Measurements from ENCODE around the gene RBM34. TPM values are rescaled to one million over a fixed set of nuclear protein-coding genes. Genes with fewer than 3 reads are reported as not detected.
A peak's percentile ranks its signal among the peaks of the same experiment; 100 is the strongest.

Gene RBM34
- total RNA-seq, 3 donors from 2014 or later (not counting 1 experiment from before 2014, with no cell fraction given): 163 to 187 (median 180) TPM

- peak within 1 kb of the TSS; percentile 98 for H3K4me3 Mint-ChIP-seq
- H3K4me1 Mint-ChIP-seq: peaks cover 40 to 42% of the 10 kb centered on the region in 2 donors
- ATAC-seq (peak; percentile 90 to 98 (median 94)), DNase-seq (peak; percentile 90 to 98)
- no peaks in the 10 kb centered on the region for H3K27me3 Mint-ChIP-seq (ENCODE audit: low read depth in 2 of 2)
- H3K9me3 ChIP-seq (ENCODE audit: control insufficient read depth, insufficient read depth, low read length): no peaks in the 10 kb centered on the region
- H3K4me3 ChIP-seq (ENCODE audit: low read length): peak within 1 kb of the TSS; percentile 98
- no peaks in the 10 kb centered on the region for H3K36me3 Mint-ChIP-seq
- intact Hi-C loops (cut with micrococcal nuclease): loop anchor here (1.0 to 10.0 kb wide), 2 partner anchors 33 to 196 kb away; partner anchors contain the start of genes ARID4B, GGPS1 and RBM34
- H3K9me3 Mint-ChIP-seq: no peaks in the 10 kb centered on the region
- TF ChIP-seq CTCF (IDR thresholded peaks at IDR 0.05): no peak
- under 1% methylated on average over 67 of the region's 67 CpGs for WGBS (ENCODE audit: insufficient coverage)
- peaks cover 27% of the 10 kb centered on the region for H3K4me1 ChIP-seq (ENCODE audit: control insufficient read depth, insufficient read depth, low read length)
- H3K27me3 ChIP-seq (ENCODE audit: control insufficient read depth, insufficient read depth, low read length): no peaks in the 10 kb centered on the region
- H3K27ac Mint-ChIP-seq: peak within 1 kb of the TSS; percentile 96
- peak within 1 kb of the TSS; percentile 90 for H3K27ac ChIP-seq (ENCODE audit: low read length)
- peaks cover 9% of the 10 kb centered on the region for H3K36me3 ChIP-seq (ENCODE audit: control insufficient read depth, insufficient read depth, low read length)
Observed at GRCh38 chr1:235128456-235129328, 32.4 kb downstream of the RBM34 start, which contains the start of gene TOMM20. Gene TOMM20 (minus strand): TSS chr1:235128837. CDS start chr1:235128715, 122 bp downstream.

GRCh38 chr1:235127732-235128455 lies 33.2 kb downstream of the RBM34 start:
- peaks cover 47% of the 10 kb centered on the region in 2 donors for H3K4me1 Mint-ChIP-seq
- H3K27me3 Mint-ChIP-seq (ENCODE audit: low read depth in 2 of 2): no peaks in the 10 kb centered on the region
- H3K27ac Mint-ChIP-seq: peak overlapping the region; percentile 96
- peak overlapping the region; percentile 98 for H3K4me3 Mint-ChIP-seq
- peak overlapping the region; percentile 90 for H3K27ac ChIP-seq (ENCODE audit: low read length)
- peaks cover under 1% of the 10 kb centered on the region for H3K36me3 ChIP-seq (ENCODE audit: control insufficient read depth, insufficient read depth, low read length)
- H3K4me1 ChIP-seq (ENCODE audit: control insufficient read depth, insufficient read depth, low read length): peaks cover 29% of the 10 kb centered on the region
- peak overlapping the region; percentile 98 for H3K4me3 ChIP-seq (ENCODE audit: low read length)
- no peaks in the 10 kb centered on the region for H3K36me3 Mint-ChIP-seq
- no peaks in the 10 kb centered on the region for H3K9me3 ChIP-seq (ENCODE audit: control insufficient read depth, insufficient read depth, low read length)
- intact Hi-C loops (cut with micrococcal nuclease): loop anchor here (1.0 to 10.0 kb wide), 2 partner anchors 33 to 197 kb away; partner anchors contain the start of genes ARID4B, GGPS1 and RBM34
- no peaks in the 10 kb centered on the region for H3K9me3 Mint-ChIP-seq
- TF ChIP-seq CTCF (IDR thresholded peaks at IDR 0.05): no peak
- peak in 1 of 2 donors; percentile 62 for DNase-seq
- peak in 1 of 3 donors; percentile 2 for ATAC-seq
- WGBS (ENCODE audit: insufficient coverage): 2% methylated on average over 33 of the region's 35 CpGs
- H3K27me3 ChIP-seq (ENCODE audit: control insufficient read depth, insufficient read depth, low read length): no peaks in the 10 kb centered on the region

- peak overlapping the region; percentile 98 for H3K4me3 Mint-ChIP-seq
- H3K36me3 Mint-ChIP-seq: no peaks in the 10 kb centered on the region
- peak overlapping the region; percentile 96 for H3K27ac Mint-ChIP-seq
- peaks cover 54% of the 10 kb centered on the region in 2 donors for H3K4me1 Mint-ChIP-seq
- TF ChIP-seq CTCF (IDR thresholded peaks at IDR 0.05): no peak
- Histone ChIP-seq H3K9me3 (ENCODE audit: control insufficient read depth, insufficient read depth, low read length) (no peaks in the 10 kb centered on the region), H3K4me1 (ENCODE audit: control insufficient read depth, insufficient read depth, low read length) (peaks cover 29% of the 10 kb centered on the region), H3K27ac (ENCODE audit: low read length) (no peak overlapping the region), H3K27me3 (ENCODE audit: control insufficient read depth, insufficient read depth, low read length) (no peaks in the 10 kb centered on the region), H3K36me3 (ENCODE audit: control insufficient read depth, insufficient read depth, low read length) (peaks cover 3% of the 10 kb centered on the region), H3K4me3 (ENCODE audit: low read length) (peak overlapping the region; percentile 98)
- no peak for DNase-seq
- WGBS (ENCODE audit: insufficient coverage): 30% methylated on average over 4 of the region's 4 CpGs
- intact Hi-C loops (cut with micrococcal nuclease): loop anchor here (10.0 kb wide), 1 partner anchor 198 kb away; the partner anchor contains the start of genes ARID4B and GGPS1
- H3K9me3 Mint-ChIP-seq: no peaks in the 10 kb centered on the region
- no peak for ATAC-seq
- no peaks in the 10 kb centered on the region for H3K27me3 Mint-ChIP-seq (ENCODE audit: low read depth in 2 of 2)
Observed at GRCh38 chr1:235127203-235127602, 33.8 kb downstream of the RBM34 start.

Measured in natural killer cell (primary cell).